SK-N-MC (cell line): Measurements from ENCODE around the gene CUL9.

Experiments used
- EZH2 ChIP-seq: fragments of 200-600 bp; sonication (generic); IDR thresholded peaks from one replicate; pipeline ENCODE4 v1.6.1; 2017; ENCODE audit warnings: antibody characterized with exemption
- FOXP2 ChIP-seq: optimal IDR thresholded peaks from 2 replicates; pipeline ENCODE3; 2011; ENCODE audit warnings: mild to moderate bottlenecking, moderate library complexity; ENCODE audit not compliant: insufficient read depth; ENCODE audit errors: extremely low read length, control extremely low read depth
- POLR2AphosphoS5 ChIP-seq: IDR thresholded peaks from 2 replicates; pipeline ENCODE4 v1.6.1; 2012; ENCODE audit warnings: mild to moderate bottlenecking, low read depth, low read length, borderline replicate concordance

DNA sequence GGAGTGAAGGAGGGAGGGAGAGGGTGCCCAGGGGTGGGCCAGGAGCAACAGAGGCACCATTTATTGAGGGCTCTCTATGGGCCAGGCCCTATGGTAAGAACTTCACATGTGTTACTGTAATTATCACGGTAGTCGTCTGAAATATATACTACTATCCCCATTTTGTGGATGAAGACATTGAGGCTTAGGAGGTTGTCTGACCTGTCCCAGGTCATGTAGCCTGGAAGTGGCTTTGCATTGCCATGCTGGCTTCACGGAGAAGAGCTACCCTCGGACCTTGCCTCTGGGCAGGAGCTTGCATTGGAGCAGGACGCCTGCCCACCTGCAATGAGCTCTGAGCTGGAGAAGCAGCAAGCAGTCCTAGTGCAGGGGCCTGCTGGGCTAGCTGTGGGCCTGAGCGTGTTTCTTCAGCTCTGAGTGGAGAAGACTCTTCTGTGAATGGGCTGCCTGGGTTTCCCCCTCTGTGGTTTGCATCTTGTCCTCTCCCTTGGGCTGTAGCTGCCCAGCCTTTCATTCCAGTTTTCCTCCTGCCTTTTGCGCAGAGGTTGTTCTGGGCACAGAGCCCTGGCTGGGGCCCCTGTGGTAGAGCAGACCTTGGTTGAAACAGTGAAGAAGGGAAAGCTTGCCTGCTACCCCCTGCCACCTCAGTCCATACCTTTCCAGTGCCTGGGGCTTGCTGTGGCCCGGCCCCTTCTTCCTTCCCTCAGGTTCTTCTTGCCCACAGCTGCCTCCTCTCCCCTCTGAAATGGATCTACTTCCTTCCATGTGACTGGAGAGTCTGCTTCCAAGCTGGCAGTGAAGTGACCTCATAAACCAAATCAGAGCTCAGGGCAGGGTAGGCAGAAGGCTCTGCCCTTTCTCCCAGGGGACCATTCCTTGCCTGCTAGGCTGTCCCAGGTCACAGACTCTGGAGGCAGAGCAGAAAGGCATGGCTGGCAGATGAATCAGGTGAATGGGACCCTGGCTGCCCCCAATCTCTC, 35.0 kb upstream of the CUL9 start:
- no peak for TF ChIP-seq POLR2AphosphoS5
- no peak for TF ChIP-seq EZH2
- TF ChIP-seq FOXP2 = no peak
